Spleen (tissue), 11 donors: ENCODE measurements around the gene TRIM65. TPM values are rescaled to one million over a fixed set of nuclear protein-coding genes. Genes with fewer than 3 reads are reported as not detected.

Source experiments
- DNase-seq: peaks from one replicate; pipeline ENCODE4 v3.0.0-alpha.2; 2020
- H3K27ac ChIP-seq, 8 donors: fragments of 200-600 bp; sonication (generic) in 7 of 8; 1 replicate in 4 of 8; 2 replicates in 4 of 8; pipeline versions ENCODE4 v1.5.0 to v1.8.0; 2016 to 2021; ENCODE audit warnings: inconsistent platforms in 4 of 8, mild to moderate bottlenecking in 4 of 8, moderate library complexity in 1 of 8
- H3K27me3 ChIP-seq, 7 donors: fragments of 200-600 bp; sonication (generic) in 6 of 7; replicated peaks in 1 of 7; 1 replicate in 4 of 7; 2 replicates in 3 of 7; pipeline versions ENCODE4 v1.5.0 to v1.8.0; 2016 to 2021; ENCODE audit warnings: inconsistent platforms in 3 of 7, mild to moderate bottlenecking in 1 of 7
- H3K36me3 ChIP-seq, 6 donors: fragments of 200-600 bp; sonication (generic) in 5 of 6; 1 replicate in 4 of 6; 2 replicates in 2 of 6; pipeline versions ENCODE4 v1.5.0 to v1.8.0; 2016 to 2021; ENCODE audit warnings: inconsistent platforms in 2 of 6
- H3K4me1 ChIP-seq, 6 donors: fragments of 200-600 bp; sonication (generic) in 5 of 6; 1 replicate in 3 of 6; 2 replicates in 3 of 6; pipeline versions ENCODE4 v1.5.0 to v1.8.0; 2016 to 2021; ENCODE audit warnings: inconsistent platforms in 3 of 6
- H3K4me3 ChIP-seq, 8 donors: fragments of 200-600 bp; sonication (generic) in 7 of 8; 1 replicate in 4 of 8; 2 replicates in 4 of 8; pipeline versions ENCODE4 v1.5.0 to v1.8.0; 2016 to 2021; ENCODE audit warnings: inconsistent platforms in 4 of 8, mild to moderate bottlenecking in 4 of 8, moderate library complexity in 2 of 8
- H3K9me3 ChIP-seq, 8 donors: fragments of 200-600 bp; sonication (generic) in 7 of 8; 1 replicate in 4 of 8; 2 replicates in 4 of 8; pipeline versions ENCODE4 v1.5.0 to v1.8.0; 2016 to 2021; ENCODE audit warnings: inconsistent platforms in 4 of 8
- CTCF ChIP-seq, 11 experiments: fragments of 200-600 bp in 7 of 11; fragments of 450-650 bp in 4 of 11; sonication (generic) in 4 of 11; IDR thresholded peaks in 8 of 11; conservative IDR thresholded peaks in 3 of 11; 1 replicate in 7 of 11; 2 replicates in 4 of 11; pipeline versions ENCODE4 v1.4.0 to v1.8.0; 2016 to 2021; ENCODE audit warnings: antibody characterized with exemption in 11 of 11, inconsistent platforms in 4 of 11, mild to moderate bottlenecking in 1 of 11
- POLR2A ChIP-seq, 3 donors: fragments of 450-650 bp; IDR thresholded peaks; one replicate each; pipeline ENCODE4 v1.5.1; 2017; ENCODE audit warnings: antibody characterized with exemption in 3 of 3, mild to moderate bottlenecking in 1 of 3
- POLR2AphosphoS5 ChIP-seq, 3 donors: sonication (generic); formaldehyde crosslinking; IDR thresholded peaks; one replicate each; pipeline ENCODE4 v1.5.1; 2017; ENCODE audit warnings: antibody characterized with exemption in 3 of 3
- whole genome bisulfite sequencing, 5 donors: extraction: QIAGEN DNeasy Blood & Tissue Kit in 3 of 5; methylation state at CpG; one replicate each; pipeline versions ENCODE4 v1.1.5 to v1.1.7; 2013 to 2018; 5-methylcytosine and 5-hydroxymethylcytosine counted together
- intact Hi-C: fragments of 100-400 bp; cut with DNase I; formaldehyde crosslinking; loops from one replicate; pipeline ENCODE4 v1.15.0; 2023; ENCODE audit warnings: low total_unique reads
- polyA plus RNA-seq, 3 donors: library from polyadenylated mRNA; stranded (reverse); fragments of 200-250 nt; gene quantifications; one replicate each; pipeline ENCODE4 v1.2.1, GENCODE V29; 2013
- total RNA-seq, 7 donors: library from RNA; depleted of rRNA in 3 of 7; stranded (reverse); fragments of >200 nt in 3 of 7; fragmentation: NEBNext Ultra II Directional in 4 of 7; extraction: Animal tissue kit (Norgen Biotek cat#: 25700) in 4 of 7; gene quantifications; one replicate each; pipeline versions ENCODE4 v1.1.0 to v1.2.1, GENCODE V29; 2016 to 2021
- donor health status: healthy with polysubstance abuse.
- donor health status: DM: no; HTN: no; CAD: no; lungs with moderate emphysema.
- donor health status: DM: no; HTN: no; CAD: no.
- donor health status: Bipolar disorder and iron deficiency.
- donor health status: healthy.
- donor health status: DM: no; HTN: no; CAD: no.
- donor health status: DM: yes; HTN: yes; CAD: no.

Gene TRIM65
- total and polyA plus RNA-seq, 10 donors: 9.0 to 28.2 (median 22.8) TPM

DNA sequence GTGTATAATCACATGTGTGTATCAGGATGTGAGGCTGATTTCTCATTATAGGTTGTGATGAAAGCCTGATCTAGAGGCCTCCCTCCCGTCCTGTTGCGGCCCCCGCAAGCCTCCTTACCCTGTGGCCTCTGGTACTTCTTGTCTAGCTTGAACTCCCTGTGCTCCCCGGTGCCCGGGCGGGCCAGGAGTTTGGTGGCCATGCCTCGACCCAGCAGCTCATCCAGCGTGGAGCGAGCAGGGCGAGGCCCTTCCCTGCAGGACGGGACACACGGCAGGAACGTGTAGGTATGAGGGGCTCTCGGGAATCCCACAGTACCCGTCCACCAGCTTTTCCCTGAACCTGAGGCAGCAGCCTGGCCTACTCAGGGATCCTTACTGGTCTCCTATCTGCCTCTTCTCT, 29.2 kb upstream of the TRIM65 start:
- intact Hi-C loops: no loop called here
- WGBS, 5 donors: 93 to 97% (median 96%) methylated on average over 15 of the region's 15 CpGs

GRCh38 chr17:75925103-75925502, 28.4 kb upstream of the TRIM65 start:
- peaks cover 0 to 21% (median 14%) of the 10 kb centered on the region in 6 donors for H3K4me1 ChIP-seq
- H3K27ac ChIP-seq: no peak overlapping the region
- TF ChIP-seq CTCF (IDR thresholded peaks at IDR 0.05 in 8 of 11, conservative IDR thresholded peaks at IDR 0.05 in 3 of 11) (no peak), POLR2A (IDR thresholded peaks at IDR 0.05) (no peak), POLR2AphosphoS5 (IDR thresholded peaks at IDR 0.05) (no peak)
- H3K9me3 ChIP-seq: no peaks in the 10 kb centered on the region
- DNase-seq: no peak
- H3K27me3 ChIP-seq: no peaks in the 10 kb centered on the region
- no peak overlapping the region for H3K4me3 ChIP-seq
- intact Hi-C loops: no loop called here
- 92 to 98% (median 94%) methylated on average over 5 to 11 of the region's 11 CpGs for WGBS, 5 donors
- H3K36me3 ChIP-seq: peaks cover 0 to 41% (median 0%) of the 10 kb centered on the region in 6 donors

More for the DNA sequence above, 29.2 kb upstream of the TRIM65 start:
- Histone ChIP-seq H3K4me1 (peaks cover 0 to 21% (median 14%) of the 10 kb centered on the region in 6 donors), H3K36me3 (peaks cover 0 to 33% (median 0%) of the 10 kb centered on the region in 6 donors), H3K27ac (no peak overlapping the region), H3K27me3 (no peaks in the 10 kb centered on the region), H3K9me3 (no peaks in the 10 kb centered on the region), H3K4me3 (no peak overlapping the region)
- no peak for DNase-seq
- no peak for TF ChIP-seq CTCF (IDR thresholded peaks at IDR 0.05 in 8 of 11, conservative IDR thresholded peaks at IDR 0.05 in 3 of 11)
- TF ChIP-seq POLR2A (IDR thresholded peaks at IDR 0.05): no peak
- no peak for TF ChIP-seq POLR2AphosphoS5 (IDR thresholded peaks at IDR 0.05)

GRCh38 chr17:75922963-75923874, 26.5 kb upstream of the TRIM65 start:
- Histone ChIP-seq H3K27ac (peak overlapping the region in 6 of 8 donors; percentile 9 to 42 (median 19)), H3K9me3 (no peaks in the 10 kb centered on the region), H3K4me3 (no peak overlapping the region), H3K4me1 (peaks cover 0 to 21% (median 14%) of the 10 kb centered on the region in 6 donors), H3K36me3 (peaks cover 0 to 56% (median 0%) of the 10 kb centered on the region in 6 donors), H3K27me3 (no peaks in the 10 kb centered on the region)
- TF ChIP-seq CTCF (IDR thresholded peaks at IDR 0.05 in 8 of 11, conservative IDR thresholded peaks at IDR 0.05 in 3 of 11) (no peak), POLR2A (IDR thresholded peaks at IDR 0.05) (no peak), POLR2AphosphoS5 (IDR thresholded peaks at IDR 0.05) (peak in 1 of 3 donors; percentile 15)
- 74 to 85% (median 82%) methylated on average over 16 to 19 of the region's 19 CpGs for WGBS, 5 donors
- no peak for DNase-seq
- intact Hi-C loops: no loop called here
